ENCODE measurements around the gene C1QTNF8. TPM values are rescaled to one million over a fixed set of nuclear protein-coding genes. Genes with fewer than 3 reads are reported as not detected.

Gene C1QTNF8
- total RNA-seq (ENCODE audit: unreplicated experiment), result not detected
- long read RNA-seq, result 0 reads

- no peaks in the 10 kb centered on the region for H3K9me3 Mint-ChIP-seq (ENCODE audit: unreplicated experiment)
- H3K27ac Mint-ChIP-seq (ENCODE audit: unreplicated experiment), result no peak within 1 kb of the TSS
- H3K4me3 Mint-ChIP-seq (ENCODE audit: unreplicated experiment), result no peak within 1 kb of the TSS
- H3K27me3 Mint-ChIP-seq (ENCODE audit: unreplicated experiment), result peaks cover 7% of the 10 kb centered on the region
- no peak for TF ChIP-seq CTCF (IDR thresholded peaks at IDR 0.05; ENCODE audit: partially characterized antibody, unreplicated experiment)
- DNase-seq, result no peak
- H3K36me3 Mint-ChIP-seq (ENCODE audit: unreplicated experiment), result no peaks in the 10 kb centered on the region
- peaks cover 6% of the 10 kb centered on the region for H3K4me1 Mint-ChIP-seq (ENCODE audit: low read depth, unreplicated experiment)
Observed at GRCh38 chr16:1096169-1097082, at the start of gene C1QTNF8. TSS of gene C1QTNF8 (minus strand) at chr16:1096244. CDS start at chr16:1094922, 1,322 bp downstream.

GRCh38 chr16:1145383-1146100, 49.5 kb upstream of the C1QTNF8 start:
- H3K4me3 Mint-ChIP-seq (ENCODE audit: unreplicated experiment), result no peak overlapping the region
- H3K4me1 Mint-ChIP-seq (ENCODE audit: low read depth, unreplicated experiment), result peaks cover 13% of the 10 kb centered on the region
- DNase-seq, result peak; percentile 72
- H3K9me3 Mint-ChIP-seq (ENCODE audit: unreplicated experiment), result no peaks in the 10 kb centered on the region
- H3K36me3 Mint-ChIP-seq (ENCODE audit: unreplicated experiment), result no peaks in the 10 kb centered on the region
- H3K27ac Mint-ChIP-seq (ENCODE audit: unreplicated experiment), result peak overlapping the region; percentile 22
- peaks cover 13% of the 10 kb centered on the region for H3K27me3 Mint-ChIP-seq (ENCODE audit: unreplicated experiment)
- TF ChIP-seq CTCF (IDR thresholded peaks at IDR 0.05; ENCODE audit: partially characterized antibody, unreplicated experiment), result peak; percentile 23

- Mint-ChIP-seq H3K4me3 (ENCODE audit: unreplicated experiment) (no peak overlapping the region), H3K27me3 (ENCODE audit: unreplicated experiment) (peaks cover 15% of the 10 kb centered on the region), H3K4me1 (ENCODE audit: low read depth, unreplicated experiment) (peaks cover 15% of the 10 kb centered on the region), H3K27ac (ENCODE audit: unreplicated experiment) (no peak overlapping the region), H3K36me3 (ENCODE audit: unreplicated experiment) (no peaks in the 10 kb centered on the region), H3K9me3 (ENCODE audit: unreplicated experiment) (peaks cover 2% of the 10 kb centered on the region)
- no peak for DNase-seq
- TF ChIP-seq CTCF (IDR thresholded peaks at IDR 0.05; ENCODE audit: partially characterized antibody, unreplicated experiment), result no peak
Observed at GRCh38 chr16:1144476-1145382, 48.7 kb upstream of the C1QTNF8 start.

GRCh38 chr16:1143761-1144450, 47.9 kb upstream of the C1QTNF8 start:
- peaks cover 12% of the 10 kb centered on the region for H3K27me3 Mint-ChIP-seq (ENCODE audit: unreplicated experiment)
- H3K27ac Mint-ChIP-seq (ENCODE audit: unreplicated experiment), result peak overlapping the region; percentile 67
- no peak for DNase-seq
- H3K9me3 Mint-ChIP-seq (ENCODE audit: unreplicated experiment), result peaks cover 2% of the 10 kb centered on the region
- TF ChIP-seq CTCF (IDR thresholded peaks at IDR 0.05; ENCODE audit: partially characterized antibody, unreplicated experiment), result no peak
- H3K4me1 Mint-ChIP-seq (ENCODE audit: low read depth, unreplicated experiment), result peaks cover 12% of the 10 kb centered on the region
- no peaks in the 10 kb centered on the region for H3K36me3 Mint-ChIP-seq (ENCODE audit: unreplicated experiment)
- peak overlapping the region; percentile 16 for H3K4me3 Mint-ChIP-seq (ENCODE audit: unreplicated experiment)

All from glutamatergic neuron (in vitro differentiated cells).